ENCODE measurements around the gene PTPA. TPM values are rescaled to one million over a fixed set of nuclear protein-coding genes. Genes with fewer than 3 reads are reported as not detected.

PTPA gene
- total and polyA plus RNA-seq, 9 of the 15 experiments (the other 6 are each of a cell fraction or from before 2014, with no cell fraction given): 1.7 to 121 (median 72.6) TPM

GRCh38 chr9:129103595-129103965, 7.6 kb upstream of the PTPA start (continued):
- no peak for TF ChIP-seq ARNT (IDR thresholded peaks at IDR 0.05)
- TF ChIP-seq POLR3G (IDR thresholded peaks at IDR 0.05; ENCODE audit: extremely low read depth, insufficient read length, insufficient replicate concordance): no peak
- no peak for TF ChIP-seq FOS (IDR thresholded peaks at IDR 0.05; ENCODE audit: extremely low read depth, insufficient read length)
- no peak for TF ChIP-seq POLR2G (IDR thresholded peaks at IDR 0.05; ENCODE audit: low read depth, low read length)
- no peak for TF ChIP-seq YY1 (IDR thresholded peaks at IDR 0.05; ENCODE audit: borderline replicate concordance in 1 of 3, control insufficient read depth in 1 of 3, extremely low read depth in 1 of 3, insufficient read depth in 3 of 3, insufficient read length in 1 of 3, insufficient replicate concordance in 2 of 3, low read depth in 1 of 3, low read length in 2 of 3)

- Histone ChIP-seq H4K20me1 (replicated peaks; ENCODE audit: control insufficient read depth, insufficient read depth, low read length) (no peaks in the 10 kb centered on the region), H3K4me2 (ENCODE audit: insufficient read depth, low read length) (no peak overlapping the region), H3K79me2 (ENCODE audit: control insufficient read depth, insufficient read depth, low read length) (no peaks in the 10 kb centered on the region), H3K4me3 (no peak overlapping the region), H3K27me3 (ENCODE audit: control insufficient read depth in 2 of 2, insufficient read depth in 2 of 2, low read length in 2 of 2) (no peaks in the 10 kb centered on the region), H3K9me3 (replicated peaks; ENCODE audit: control insufficient read depth, insufficient read depth, low read depth, low read length) (no peaks in the 10 kb centered on the region), H3K27ac (ENCODE audit: extremely low read depth, low read depth, low read length) (no peak overlapping the region), H3K36me3 (ENCODE audit: control insufficient read depth, insufficient read depth, low read length) (peaks cover 3% of the 10 kb centered on the region; the same call in 1 of the 3 replicates), H3K9ac (ENCODE audit: insufficient read depth in 1 of 2, low read depth in 2 of 2, low read length in 2 of 2) (peak overlapping the region in 1 of 2 experiments; percentile 20; a peak in 1 of 4 replicates), H3K9me1 (ENCODE audit: control insufficient read depth, insufficient read depth, low read length) (peaks cover 3% of the 10 kb centered on the region), H2AFZ (ENCODE audit: low read depth, low read length) (no peak overlapping the region), H3K4me1 (replicated peaks in 1 of 2; ENCODE audit: control insufficient read depth in 2 of 2, insufficient read depth in 2 of 2, low read length in 2 of 2) (peaks cover 14 to 42% of the 10 kb centered on the region in 2 experiments)
- no TSS peak for BruUV-seq (replicated peaks)
- WGBS (ENCODE audit: insufficient coverage, low coverage, missing lambda C conversion rate): 63% methylated on average over 10 of the region's 11 CpGs
- FAIRE-seq (no peak), ATAC-seq (no peak), DNase-seq (ENCODE audit: extremely low read depth in 1 of 4, low spot score in 3 of 4) (no peak)
- ChIA-PET POLR2A (interaction anchor here (1.0 kb wide), 1 partner anchor 8 kb away, joined by 3 read pairs; no protein-coding TSS in a partner anchor), CTCF (ENCODE audit: low intra/inter-chr PET ratio) (no interaction called here)
- intact Hi-C loops (cut with micrococcal nuclease): no loop called here
- no peak for TF ChIP-seq SAFB (IDR thresholded peaks at IDR 0.05; ENCODE audit: borderline replicate concordance, low read depth, low read length)
- TF ChIP-seq ZBTB33 (CRISPR knock-in tag; IDR thresholded peaks at IDR 0.05): peak; percentile 60; the same call in 1 of the 2 replicates
- in situ Hi-C loops (cut with MboI): no loop called here
These were observed 7.2 kb upstream of the PTPA start for GRCh38 chr9:129104051-129104450.
